WI38 (cell line): Measurements from ENCODE around the gene ZNF593OS.

Experiments
- H3K4me3 ChIP-seq: 2 replicates; pipeline ENCODE4 v1.5.1; 2011; ENCODE audit warnings: low read depth, mild to moderate bottlenecking, control low read depth, low read length
- CTCF ChIP-seq: IDR thresholded peaks from 2 replicates; pipeline ENCODE4 v1.5.1; 2012; ENCODE audit warnings: low read depth, mild to moderate bottlenecking, control low read depth, low read length

The ZNF593OS gene

GRCh38 chr1:26171084-26172072 is at the start of gene ZNF593OS:
Gene ZNF593OS (minus strand): TSS chr1:26171832. CDS start chr1:26171661, 171 bp downstream.
- H3K4me3 ChIP-seq = peak within 1 kb of the TSS; percentile 88
- TF ChIP-seq CTCF = no peak

GRCh38 chr1:26221094-26221493 is 49.5 kb upstream of the ZNF593OS start:
- TF ChIP-seq CTCF = no peak
- no peak overlapping the region for H3K4me3 ChIP-seq

- H3K4me3 ChIP-seq = no peak overlapping the region
- TF ChIP-seq CTCF = no peak
Observed at GRCh38 chr1:26220199-26220912, 48.7 kb upstream of the ZNF593OS start.

GRCh38 chr1:26218906-26219494 is 47.4 kb upstream of the ZNF593OS start:
- no peak for TF ChIP-seq CTCF
- H3K4me3 ChIP-seq = no peak overlapping the region

GRCh38 chr1:26215246-26215645 is 43.6 kb upstream of the ZNF593OS start:
- H3K4me3 ChIP-seq = no peak overlapping the region
- no peak for TF ChIP-seq CTCF

GRCh38 chr1:26213335-26213905 is 41.8 kb upstream of the ZNF593OS start:
- no peak overlapping the region for H3K4me3 ChIP-seq
- TF ChIP-seq CTCF = no peak
